ENCODE data around the gene SPOUT1. TPM values are rescaled to one million over a fixed set of nuclear protein-coding genes. Genes with fewer than 3 reads are reported as not detected.

SPOUT1 gene
- total and polyA plus RNA-seq, 2 of the 13 experiments (the other 11 are each of a cell fraction or from before 2014, with no cell fraction given) = 39.0 to 45.8 TPM

DNA sequence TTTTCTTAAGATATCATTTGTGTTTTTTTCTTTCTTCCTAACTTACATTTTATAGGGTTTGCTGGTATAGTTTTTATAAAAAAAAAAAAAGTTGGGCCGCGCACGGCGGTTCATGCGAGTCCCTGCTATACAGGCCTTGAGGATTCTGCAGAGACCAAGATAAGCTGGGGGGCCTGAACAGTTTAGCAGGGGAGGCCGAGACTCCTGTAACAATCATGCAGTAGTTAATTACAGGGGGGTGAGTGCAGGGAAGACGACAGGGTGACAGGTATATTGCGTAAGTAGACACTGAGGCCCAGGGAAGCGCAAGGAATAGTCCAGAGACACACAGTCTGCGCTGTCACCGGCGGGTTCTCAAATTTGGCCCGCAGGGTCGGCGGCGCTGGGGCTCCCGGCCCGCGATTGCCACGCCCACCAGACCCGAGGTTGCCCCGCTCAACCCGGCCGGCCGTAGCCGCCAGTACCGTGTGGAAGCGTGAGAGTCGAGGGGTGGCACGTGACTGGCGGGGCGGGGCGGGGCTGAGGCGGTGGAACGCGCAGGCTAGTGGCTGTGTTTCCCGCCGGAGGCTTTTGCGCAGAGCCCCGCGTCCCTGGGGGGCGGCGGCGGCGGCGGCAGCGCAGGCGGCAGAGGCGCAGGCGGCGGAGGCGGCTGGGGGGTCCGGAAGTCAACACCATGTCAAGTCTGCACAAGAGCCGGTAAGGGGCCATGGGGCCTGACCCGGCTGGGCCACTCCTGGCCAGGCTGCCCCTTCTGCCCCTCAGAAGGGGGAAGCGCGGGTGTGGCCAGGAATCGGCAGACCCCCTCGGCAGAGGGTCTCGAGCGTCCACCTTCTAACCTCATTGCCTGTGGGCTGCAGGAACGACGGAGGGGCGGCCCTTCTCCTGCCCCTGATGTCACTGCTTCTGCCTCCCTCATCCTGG, 42.7 kb downstream of the SPOUT1 start, which contains the start of gene TBC1D13 (continued):
- TF ChIP-seq, protein P1, sequence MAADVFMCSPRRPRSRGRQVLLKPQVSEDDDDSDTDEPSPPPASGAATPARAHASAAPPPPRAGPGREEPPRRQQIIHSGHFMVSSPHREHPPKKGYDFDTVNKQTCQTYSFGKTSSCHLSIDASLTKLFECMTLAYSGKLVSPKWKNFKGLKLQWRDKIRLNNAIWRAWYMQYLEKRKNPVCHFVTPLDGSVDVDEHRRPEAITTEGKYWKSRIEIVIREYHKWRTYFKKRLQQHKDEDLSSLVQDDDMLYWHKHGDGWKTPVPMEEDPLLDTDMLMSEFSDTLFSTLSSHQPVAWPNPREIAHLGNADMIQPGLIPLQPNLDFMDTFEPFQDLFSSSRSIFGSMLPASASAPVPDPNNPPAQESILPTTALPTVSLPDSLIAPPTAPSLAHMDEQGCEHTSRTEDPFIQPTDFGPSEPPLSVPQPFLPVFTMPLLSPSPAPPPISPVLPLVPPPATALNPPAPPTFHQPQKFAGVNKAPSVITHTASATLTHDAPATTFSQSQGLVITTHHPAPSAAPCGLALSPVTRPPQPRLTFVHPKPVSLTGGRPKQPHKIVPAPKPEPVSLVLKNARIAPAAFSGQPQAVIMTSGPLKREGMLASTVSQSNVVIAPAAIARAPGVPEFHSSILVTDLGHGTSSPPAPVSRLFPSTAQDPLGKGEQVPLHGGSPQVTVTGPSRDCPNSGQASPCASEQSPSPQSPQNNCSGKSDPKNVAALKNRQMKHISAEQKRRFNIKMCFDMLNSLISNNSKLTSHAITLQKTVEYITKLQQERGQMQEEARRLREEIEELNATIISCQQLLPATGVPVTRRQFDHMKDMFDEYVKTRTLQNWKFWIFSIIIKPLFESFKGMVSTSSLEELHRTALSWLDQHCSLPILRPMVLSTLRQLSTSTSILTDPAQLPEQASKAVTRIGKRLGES (CRISPR knock-in tag; IDR thresholded peaks at IDR 0.05; ENCODE audit: borderline replicate concordance) = peak; percentile 83; the same call in 1 of the 2 replicates
- TF ChIP-seq, protein P2, sequence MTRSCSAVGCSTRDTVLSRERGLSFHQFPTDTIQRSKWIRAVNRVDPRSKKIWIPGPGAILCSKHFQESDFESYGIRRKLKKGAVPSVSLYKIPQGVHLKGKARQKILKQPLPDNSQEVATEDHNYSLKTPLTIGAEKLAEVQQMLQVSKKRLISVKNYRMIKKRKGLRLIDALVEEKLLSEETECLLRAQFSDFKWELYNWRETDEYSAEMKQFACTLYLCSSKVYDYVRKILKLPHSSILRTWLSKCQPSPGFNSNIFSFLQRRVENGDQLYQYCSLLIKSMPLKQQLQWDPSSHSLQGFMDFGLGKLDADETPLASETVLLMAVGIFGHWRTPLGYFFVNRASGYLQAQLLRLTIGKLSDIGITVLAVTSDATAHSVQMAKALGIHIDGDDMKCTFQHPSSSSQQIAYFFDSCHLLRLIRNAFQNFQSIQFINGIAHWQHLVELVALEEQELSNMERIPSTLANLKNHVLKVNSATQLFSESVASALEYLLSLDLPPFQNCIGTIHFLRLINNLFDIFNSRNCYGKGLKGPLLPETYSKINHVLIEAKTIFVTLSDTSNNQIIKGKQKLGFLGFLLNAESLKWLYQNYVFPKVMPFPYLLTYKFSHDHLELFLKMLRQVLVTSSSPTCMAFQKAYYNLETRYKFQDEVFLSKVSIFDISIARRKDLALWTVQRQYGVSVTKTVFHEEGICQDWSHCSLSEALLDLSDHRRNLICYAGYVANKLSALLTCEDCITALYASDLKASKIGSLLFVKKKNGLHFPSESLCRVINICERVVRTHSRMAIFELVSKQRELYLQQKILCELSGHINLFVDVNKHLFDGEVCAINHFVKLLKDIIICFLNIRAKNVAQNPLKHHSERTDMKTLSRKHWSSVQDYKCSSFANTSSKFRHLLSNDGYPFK (CRISPR knock-in tag; IDR thresholded peaks at IDR 0.05; ENCODE audit: borderline replicate concordance) = peak; percentile 87
- no peak for TF ChIP-seq ZNF24 (IDR thresholded peaks at IDR 0.05)
- TF ChIP-seq MEIS1 (CRISPR knock-in tag; IDR thresholded peaks at IDR 0.05; ENCODE audit: borderline replicate concordance) = peak; percentile 73; the same call in 1 of the 2 replicates
- TF ChIP-seq, protein P3, sequence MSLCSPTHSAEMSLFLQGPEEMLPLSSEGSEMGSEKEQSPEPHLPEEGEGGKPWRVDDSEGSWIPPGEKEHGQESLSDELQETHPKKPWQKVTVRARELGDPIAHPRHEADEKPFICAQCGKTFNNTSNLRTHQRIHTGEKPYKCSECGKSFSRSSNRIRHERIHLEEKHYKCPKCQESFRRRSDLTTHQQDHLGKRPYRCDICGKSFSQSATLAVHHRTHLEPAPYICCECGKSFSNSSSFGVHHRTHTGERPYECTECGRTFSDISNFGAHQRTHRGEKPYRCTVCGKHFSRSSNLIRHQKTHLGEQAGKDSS (CRISPR knock-in tag; IDR thresholded peaks at IDR 0.05; ENCODE audit: borderline replicate concordance, low read depth) = peak; percentile 67; the same call in 1 of the 2 replicates
- peak; percentile 98 for TF ChIP-seq ARNT2 (CRISPR knock-in tag; IDR thresholded peaks at IDR 0.05; ENCODE audit: low read depth)
- peak; percentile 61; the same call in 1 of the 2 replicates for TF ChIP-seq RXRA (CRISPR knock-in tag; IDR thresholded peaks at IDR 0.05)
- no peak; the same call in 1 of the 2 replicates for TF ChIP-seq ZNF510 (CRISPR knock-in tag; IDR thresholded peaks at IDR 0.05; ENCODE audit: low read depth)
- TF ChIP-seq ZKSCAN1 (IDR thresholded peaks at IDR 0.05; ENCODE audit: low read length) = no peak
- peak; percentile 32 for TF ChIP-seq ZNF629 (CRISPR knock-in tag; conservative IDR thresholded peaks at IDR 0.05)
- TF ChIP-seq, protein P4, sequence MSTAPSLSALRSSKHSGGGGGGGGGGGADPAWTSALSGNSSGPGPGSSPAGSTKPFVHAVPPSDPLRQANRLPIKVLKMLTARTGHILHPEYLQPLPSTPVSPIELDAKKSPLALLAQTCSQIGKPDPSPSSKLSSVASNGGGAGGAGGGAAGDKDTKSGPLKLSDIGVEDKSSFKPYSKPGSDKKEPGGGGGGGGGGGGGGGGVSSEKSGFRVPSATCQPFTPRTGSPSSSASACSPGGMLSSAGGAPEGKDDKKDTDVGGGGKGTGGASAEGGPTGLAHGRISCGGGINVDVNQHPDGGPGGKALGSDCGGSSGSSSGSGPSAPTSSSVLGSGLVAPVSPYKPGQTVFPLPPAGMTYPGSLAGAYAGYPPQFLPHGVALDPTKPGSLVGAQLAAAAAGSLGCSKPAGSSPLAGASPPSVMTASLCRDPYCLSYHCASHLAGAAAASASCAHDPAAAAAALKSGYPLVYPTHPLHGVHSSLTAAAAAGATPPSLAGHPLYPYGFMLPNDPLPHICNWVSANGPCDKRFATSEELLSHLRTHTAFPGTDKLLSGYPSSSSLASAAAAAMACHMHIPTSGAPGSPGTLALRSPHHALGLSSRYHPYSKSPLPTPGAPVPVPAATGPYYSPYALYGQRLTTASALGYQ (CRISPR knock-in tag; IDR thresholded peaks at IDR 0.05) = peak; percentile 68; the same call in 1 of the 2 replicates
- no peak for TF ChIP-seq GPN1 (CRISPR knock-in tag; IDR thresholded peaks at IDR 0.05; ENCODE audit: borderline replicate concordance)
- TF ChIP-seq, protein P5, sequence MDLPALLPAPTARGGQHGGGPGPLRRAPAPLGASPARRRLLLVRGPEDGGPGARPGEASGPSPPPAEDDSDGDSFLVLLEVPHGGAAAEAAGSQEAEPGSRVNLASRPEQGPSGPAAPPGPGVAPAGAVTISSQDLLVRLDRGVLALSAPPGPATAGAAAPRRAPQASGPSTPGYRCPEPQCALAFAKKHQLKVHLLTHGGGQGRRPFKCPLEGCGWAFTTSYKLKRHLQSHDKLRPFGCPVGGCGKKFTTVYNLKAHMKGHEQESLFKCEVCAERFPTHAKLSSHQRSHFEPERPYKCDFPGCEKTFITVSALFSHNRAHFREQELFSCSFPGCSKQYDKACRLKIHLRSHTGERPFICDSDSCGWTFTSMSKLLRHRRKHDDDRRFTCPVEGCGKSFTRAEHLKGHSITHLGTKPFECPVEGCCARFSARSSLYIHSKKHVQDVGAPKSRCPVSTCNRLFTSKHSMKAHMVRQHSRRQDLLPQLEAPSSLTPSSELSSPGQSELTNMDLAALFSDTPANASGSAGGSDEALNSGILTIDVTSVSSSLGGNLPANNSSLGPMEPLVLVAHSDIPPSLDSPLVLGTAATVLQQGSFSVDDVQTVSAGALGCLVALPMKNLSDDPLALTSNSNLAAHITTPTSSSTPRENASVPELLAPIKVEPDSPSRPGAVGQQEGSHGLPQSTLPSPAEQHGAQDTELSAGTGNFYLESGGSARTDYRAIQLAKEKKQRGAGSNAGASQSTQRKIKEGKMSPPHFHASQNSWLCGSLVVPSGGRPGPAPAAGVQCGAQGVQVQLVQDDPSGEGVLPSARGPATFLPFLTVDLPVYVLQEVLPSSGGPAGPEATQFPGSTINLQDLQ (CRISPR knock-in tag; IDR thresholded peaks at IDR 0.05) = 0 out of 2 replicates have a peak, but pooled peaks have one; percentile 63
- peak; percentile 73; the same call in 1 of the 2 replicates for TF ChIP-seq ZNF441 (CRISPR knock-in tag; IDR thresholded peaks at IDR 0.05; ENCODE audit: borderline replicate concordance)
- TF ChIP-seq ZNF432 (CRISPR knock-in tag; IDR thresholded peaks at IDR 0.05; ENCODE audit: borderline replicate concordance) = no peak
